Vagina (tissue), 2 donors: ENCODE data around the gene ECPAS. TPM values are rescaled to one million over a fixed set of nuclear protein-coding genes. Genes with fewer than 3 reads are reported as not detected.
A peak's percentile ranks its signal among the peaks of the same experiment; 100 is the strongest.
"Not testable (repeated sequence)": the region's sequence is repeated elsewhere in the genome, so short reads cannot be mapped to it uniquely, and the experiment has no call there.

Source experiments
- DNase-seq, 2 donors: peaks; one replicate each; pipeline ENCODE4 v3.0.0-alpha.2; 2017; ENCODE audit errors: extremely low spot score in 2 of 2
- H3K27ac ChIP-seq: fragments of 200-600 bp; sonication (generic); one replicate; pipeline ENCODE4 v1.5.1; 2019
- H3K27me3 ChIP-seq: fragments of 200-600 bp; sonication (generic); one replicate; pipeline ENCODE4 v1.5.1; 2019
- H3K36me3 ChIP-seq, 2 donors: fragments of 200-600 bp; sonication (generic); one replicate each; pipeline ENCODE4 v1.5.1; 2017 to 2019
- H3K4me1 ChIP-seq: fragments of 200-600 bp; sonication (generic); one replicate; pipeline ENCODE4 v1.5.1; 2019
- H3K4me3 ChIP-seq, 2 donors: fragments of 200-600 bp; sonication (generic); 1 replicate in 1 of 2; 2 replicates in 1 of 2; pipeline ENCODE4 v1.5.1; 2016 to 2019
- H3K9me3 ChIP-seq: fragments of 200-600 bp; sonication (generic); one replicate; pipeline ENCODE4 v1.5.1; 2019
- CTCF ChIP-seq, 3 experiments: fragments of 450-650 bp in 2 of 3; fragments of 200-600 bp in 1 of 3; sonication (generic) in 1 of 3; IDR thresholded peaks; one replicate each; pipeline ENCODE4 v1.5.1; 2017 to 2019; ENCODE audit warnings: antibody characterized with exemption in 3 of 3, mild to moderate bottlenecking in 2 of 3, moderate library complexity in 2 of 3
- POLR2A ChIP-seq, 2 donors: fragments of 450-650 bp; IDR thresholded peaks; one replicate each; pipeline ENCODE4 v1.6.1; 2017; ENCODE audit warnings: antibody characterized with exemption in 2 of 2, mild to moderate bottlenecking in 2 of 2, moderate library complexity in 2 of 2
- POLR2AphosphoS5 ChIP-seq, 2 donors: sonication (generic); formaldehyde crosslinking; IDR thresholded peaks; one replicate each; pipeline ENCODE4 v1.9.0; 2017; ENCODE audit warnings: antibody characterized with exemption in 2 of 2, mild to moderate bottlenecking in 2 of 2, low read depth in 1 of 2; ENCODE audit not compliant: insufficient read depth in 1 of 2
- intact Hi-C: fragments of 100-400 bp; cut with DNase I; formaldehyde crosslinking; loops from one replicate; pipeline ENCODE4 v1.15.1; 2023
- total RNA-seq: library from RNA; depleted of rRNA; stranded (reverse); fragments of >200 nt; gene quantifications from one replicate; pipeline ENCODE4 v1.2.3, GENCODE V29; 2016

The ECPAS gene
- total RNA-seq, 1 donor from 2014 or later = 62.9 TPM

GRCh38 chr9:111502506-111502905, 18.3 kb upstream of the ECPAS start:
- TF ChIP-seq POLR2A (IDR thresholded peaks at IDR 0.05) (no peak), CTCF (IDR thresholded peaks at IDR 0.05) (no peak), POLR2AphosphoS5 (IDR thresholded peaks at IDR 0.05; ENCODE audit: insufficient read depth in 1 of 2, low read depth in 1 of 2) (no peak)
- Histone ChIP-seq H3K4me1 (no peaks in the 10 kb centered on the region), H3K9me3 (no peaks in the 10 kb centered on the region), H3K36me3 (no peaks in the 10 kb centered on the region), H3K4me3 (no peak overlapping the region), H3K27ac (no peak overlapping the region), H3K27me3 (no peaks in the 10 kb centered on the region)
- DNase-seq = no peak
- intact Hi-C loops = no loop called here

GRCh38 chr9:111501648-111502047, 17.5 kb upstream of the ECPAS start:
- intact Hi-C loops = no loop called here
- no peaks in the 10 kb centered on the region for H3K36me3 ChIP-seq

GRCh38 chr9:111501005-111501562, 16.9 kb upstream of the ECPAS start:
- H3K27me3 ChIP-seq = no peaks in the 10 kb centered on the region
- H3K36me3 ChIP-seq = no peaks in the 10 kb centered on the region
- H3K4me3 ChIP-seq = no peak overlapping the region
- intact Hi-C loops = no loop called here
- no peak overlapping the region for H3K27ac ChIP-seq
- H3K4me1 ChIP-seq = no peaks in the 10 kb centered on the region
- H3K9me3 ChIP-seq = no peaks in the 10 kb centered on the region
- DNase-seq = no peak
- TF ChIP-seq POLR2A (IDR thresholded peaks at IDR 0.05) = no peak
- no peak for TF ChIP-seq CTCF (IDR thresholded peaks at IDR 0.05)
- TF ChIP-seq POLR2AphosphoS5 (IDR thresholded peaks at IDR 0.05; ENCODE audit: insufficient read depth in 1 of 2, low read depth in 1 of 2) = no peak

More at GRCh38 chr9:111501648-111502047, 17.5 kb upstream of the ECPAS start:
- H3K27ac ChIP-seq = no peak overlapping the region
- H3K4me1 ChIP-seq = no peaks in the 10 kb centered on the region
- TF ChIP-seq POLR2AphosphoS5 (IDR thresholded peaks at IDR 0.05; ENCODE audit: insufficient read depth in 1 of 2, low read depth in 1 of 2) = no peak
- no peak overlapping the region for H3K4me3 ChIP-seq
- no peak for DNase-seq
- no peaks in the 10 kb centered on the region for H3K27me3 ChIP-seq
- no peaks in the 10 kb centered on the region for H3K9me3 ChIP-seq

GRCh38 chr9:111497196-111497595, 13.0 kb upstream of the ECPAS start:
- H3K36me3 ChIP-seq, intact Hi-C loops, DNase-seq, H3K9me3 ChIP-seq, H3K27ac ChIP-seq, H3K27me3 ChIP-seq, H3K4me1 ChIP-seq, H3K4me3 ChIP-seq: not testable (repeated sequence)

- no peak for DNase-seq
- Histone ChIP-seq H3K36me3 (no peaks in the 10 kb centered on the region), H3K27ac (peak overlapping the region; percentile 96), H3K9me3 (no peaks in the 10 kb centered on the region), H3K4me3 (peak overlapping the region; percentile 76 to 87), H3K4me1 (peaks cover 26% of the 10 kb centered on the region), H3K27me3 (no peaks in the 10 kb centered on the region)
- peak in 1 of 2 donors; percentile 50 for TF ChIP-seq POLR2AphosphoS5 (IDR thresholded peaks at IDR 0.05; ENCODE audit: insufficient read depth in 1 of 2, low read depth in 1 of 2)
- no peak for TF ChIP-seq POLR2A (IDR thresholded peaks at IDR 0.05)
- no peak for TF ChIP-seq CTCF (IDR thresholded peaks at IDR 0.05)
- intact Hi-C loops = no loop called here
Measured at GRCh38 chr9:111484572-111484894, 350 bp upstream of the ECPAS start.

- no peak for DNase-seq
- intact Hi-C loops = no loop called here
- Histone ChIP-seq H3K27me3 (no peaks in the 10 kb centered on the region), H3K9me3 (no peaks in the 10 kb centered on the region), H3K27ac (peak overlapping the region; percentile 96), H3K4me1 (peaks cover 37% of the 10 kb centered on the region), H3K4me3 (peak overlapping the region; percentile 76 to 87), H3K36me3 (no peaks in the 10 kb centered on the region)
- TF ChIP-seq POLR2AphosphoS5 (IDR thresholded peaks at IDR 0.05; ENCODE audit: insufficient read depth in 1 of 2, low read depth in 1 of 2) = no peak
- peak in 1 of 2 donors; percentile 13 for TF ChIP-seq POLR2A (IDR thresholded peaks at IDR 0.05)
Measured at GRCh38 chr9:111483439-111483857, 735 bp downstream of the ECPAS start.
